Heart right ventricle (tissue), 16 donors: ENCODE measurements around the gene RASD1. TPM values are rescaled to one million over a fixed set of nuclear protein-coding genes. Genes with fewer than 3 reads are reported as not detected.

ENCODE experiments used
- ATAC-seq, 8 donors: fragments of 200-7000 bp; cut with Tn5 transposase; one replicate each; pipeline ENCODE4 v1.9.1; 2020; ENCODE audit warnings: mild to moderate bottlenecking in 8 of 8, moderate library complexity in 8 of 8, moderate number of reproducible peaks in 1 of 8
- DNase-seq, 2 donors: peaks; one replicate each; pipeline ENCODE4 v3.0.0-alpha.2; 2020
- H3K27ac ChIP-seq, 10 donors: fragments of 200-600 bp; sonication (generic) in 2 of 10; one replicate each; pipeline versions ENCODE4 v1.5.0 to v1.8.0; 2020 to 2022; ENCODE audit warnings: mild to moderate bottlenecking in 3 of 10
- H3K27me3 ChIP-seq, 7 donors: fragments of 200-600 bp; one replicate each; pipeline ENCODE4 v1.8.0; 2021 to 2022; ENCODE audit warnings: mild to moderate bottlenecking in 2 of 7
- H3K36me3 ChIP-seq, 9 donors: fragments of 200-600 bp; sonication (generic) in 1 of 9; one replicate each; pipeline versions ENCODE4 v1.5.0 to v1.8.0; 2020 to 2022; ENCODE audit warnings: mild to moderate bottlenecking in 2 of 9
- H3K4me1 ChIP-seq, 9 donors: fragments of 200-600 bp; sonication (generic) in 1 of 9; one replicate each; pipeline versions ENCODE4 v1.5.0 to v1.8.0; 2020 to 2022; ENCODE audit warnings: mild to moderate bottlenecking in 4 of 9
- H3K4me3 ChIP-seq, 10 donors: fragments of 200-600 bp; sonication (generic) in 2 of 10; one replicate each; pipeline versions ENCODE4 v1.5.0 to v1.8.0; 2020 to 2022; ENCODE audit warnings: mild to moderate bottlenecking in 7 of 10, moderate library complexity in 2 of 10
- H3K9me3 ChIP-seq, 11 donors: fragments of 200-600 bp in 10 of 11; sonication (generic) in 2 of 11; one replicate each; pipeline versions ENCODE4 v1.5.0 to v1.8.0; 2013 to 2022; ENCODE audit warnings: mild to moderate bottlenecking in 2 of 11, control low read depth in 1 of 11, moderate library complexity in 1 of 11
- CTCF ChIP-seq, 9 donors: fragments of 200-600 bp; sonication (generic) in 2 of 9; IDR thresholded peaks; one replicate each; pipeline versions ENCODE4 v1.5.0 to v1.8.0; 2021 to 2022; ENCODE audit warnings: antibody characterized with exemption in 9 of 9, mild to moderate bottlenecking in 5 of 9, moderate library complexity in 1 of 9
- WGBS, 2 donors: extraction: QIAGEN DNeasy Blood & Tissue Kit; methylation state at CpG; one replicate each; pipeline ENCODE4 v1.1.7; 2013; ENCODE audit warnings: inconsistent platforms in 1 of 2; 5-methylcytosine and 5-hydroxymethylcytosine counted together
- intact Hi-C, 10 donors: fragments of 100-400 bp; cut with DNase I; formaldehyde crosslinking; loops; one replicate each; pipeline versions ENCODE4 v1.11.1 to v1.14.2; 2022
- long read RNA-seq, 3 donors: library from polyadenylated mRNA; unstranded; transcript quantifications; one replicate each; pipeline ENCODE4 v2.0.0, GENCODE V29; 2020 to 2021
- polyA plus RNA-seq, 2 donors: library from polyadenylated mRNA; stranded (reverse); fragments of 200-250 nt; gene quantifications; one replicate each; pipeline ENCODE4 v1.2.3, GENCODE V29; 2013
- total RNA-seq, 10 donors: library from RNA; stranded (reverse); fragmentation: NEBNext Ultra II Directional in 3 of 10; extraction: Animal tissue kit (Norgen Biotek cat#: 25700) in 3 of 10; gene quantifications; one replicate each; pipeline versions ENCODE4 v1.2.1 to v1.2.4, GENCODE V29; 2021 to 2023
- donor health status: Arrhythmogenic right ventricular cardiomyopathy.
- donor health status: ischemic (EF 13 %, LVEDD 7.1; RV severe dilation, severe dysfunction).
- donor health status: healthy with polysubstance abuse.
- donor health status: DM: no; HTN: yes; CAD: no.
- donor health status: DM: no; HTN: no; CAD: no.
- donor health status: ischemic (EF 25% LVEDD 6.9; RV normal size, moderate dysfunction).
- donor health status: ischemic (EF 25% LVEDD 5.7; RV mildly dilated, moderate dysfunction).
- donor health status: healthy.
- donor health status: DM: yes; HTN: yes; CAD: no.
- donor health status: Ischemic cardiomyopathy.
- donor health status: ischemic (EF 35%, LVEDD 5.7; RV mildly dilated, moderate dysfunction).
- donor health status: nonischemic (EF 11% LVEDD 7.7; RV severe dilation, severe dysfunction).
- donor health status: DM: yes; HTN: yes; CAD: no.
- donor health status: PGD.
- donor health status: ischemic (EF 29% LVEDD 5.4; RV normal size, mild dysfunction).
- donor health status: nonischemic (EF 23%, LVEDD 6.1; RV moderate dilation, normal function).

Gene RASD1
- total RNA-seq, result 10 to 100 TPM in 4 of 10 donors, 1 to 10 TPM in 6; 2.2 to 67.7 (median 6.8) TPM
- polyA plus RNA-seq, result 10 to 100 TPM; 26.3 to 85.8 TPM
- long read RNA-seq, donor 1, transcript RASD1-201 (2 exons, 1,746 nt), result major isoform, 128 of 144 reads
- long read RNA-seq, donor 1, partial matches to known transcripts, result 0 of 144 reads
- long read RNA-seq, donor 1, other reads (novel, unspliced or antisense), result 15 of 144 reads
- long read RNA-seq, donor 2, transcript RASD1-201 (2 exons, 1,746 nt), result major isoform, 19 of 20 reads
- long read RNA-seq, donor 2, partial matches to known transcripts, result 0 of 20 reads
- long read RNA-seq, donor 2, other reads (novel, unspliced or antisense), result 1 of 20 reads
- long read RNA-seq, donor 3, transcript RASD1-201 (2 exons, 1,746 nt), result major isoform, 87 of 88 reads
- long read RNA-seq, donor 3, partial matches to known transcripts, result 0 of 88 reads
- long read RNA-seq, donor 3, other reads (novel, unspliced or antisense), result 1 of 88 reads

GRCh38 chr17:17496189-17497064, at the start of gene RASD1:
RASD1 (minus strand) TSS chr17:17496395; CDS start chr17:17496181, 214 bp downstream.
- Histone ChIP-seq H3K4me1 (peaks cover 9 to 54% (median 41%) of the 10 kb centered on the region in 9 donors), H3K27me3 (peaks cover 0 to 22% (median 0%) of the 10 kb centered on the region in 7 donors), H3K9me3 (no peaks in the 10 kb centered on the region), H3K36me3 (peaks cover 0 to 16% (median 13%) of the 10 kb centered on the region in 9 donors), H3K4me3 (peak within 1 kb of the TSS; percentile 38 to 75 (median 66)), H3K27ac (peak within 1 kb of the TSS; percentile 83 to 97 (median 90))
- intact Hi-C loops, result loop anchor here (1.0 to 10.0 kb wide), 15 partner anchors 54 to 148 kb away; no protein-coding TSS in a partner anchor
- ATAC-seq, result peak; percentile 88 to 95 (median 92)
- peak; percentile 89 to 94 for DNase-seq
- WGBS, 2 donors, result 0% methylated on average over 92 to 93 of the region's 93 CpGs
- peak; percentile 93 to 100 (median 98) for TF ChIP-seq CTCF (IDR thresholded peaks at IDR 0.05)

GRCh38 chr17:17545984-17546383, 49.8 kb upstream of the RASD1 start:
- DNase-seq (peak in 1 of 2 donors; percentile 7), ATAC-seq (no peak)
- WGBS, 2 donors, result 89 to 90% methylated on average over 7 of the region's 7 CpGs
- no peaks in the 10 kb centered on the region for H3K27me3 ChIP-seq
- no peak overlapping the region for H3K4me3 ChIP-seq
- no peaks in the 10 kb centered on the region for H3K9me3 ChIP-seq
- no peak for TF ChIP-seq CTCF (IDR thresholded peaks at IDR 0.05)
- peaks cover 0 to 48% (median 29%) of the 10 kb centered on the region in 9 donors for H3K4me1 ChIP-seq
- intact Hi-C loops, result no loop called here
- peak overlapping the region in 2 of 10 donors; percentile 70 to 80 for H3K27ac ChIP-seq
- no peaks in the 10 kb centered on the region for H3K36me3 ChIP-seq

- peak in 1 of 8 donors; percentile 15 for ATAC-seq
- Histone ChIP-seq H3K27ac (no peak overlapping the region), H3K9me3 (no peaks in the 10 kb centered on the region), H3K4me1 (peaks cover 0 to 48% (median 22%) of the 10 kb centered on the region in 9 donors), H3K27me3 (no peaks in the 10 kb centered on the region), H3K4me3 (no peak overlapping the region), H3K36me3 (no peaks in the 10 kb centered on the region)
- DNase-seq, result peak in 1 of 2 donors; percentile 22
- no peak for TF ChIP-seq CTCF (IDR thresholded peaks at IDR 0.05)
- intact Hi-C loops, result no loop called here
- WGBS, 2 donors, result 89 to 90% methylated on average over 20 of the region's 20 CpGs
Observed at GRCh38 chr17:17545031-17545820, 49.0 kb upstream of the RASD1 start.
